NCI-H1930 (cell line): Measurements from ENCODE around the gene CLEC19A.
A peak's percentile ranks its signal among the peaks of the same experiment; 100 is the strongest.

ENCODE experiments used
- DNase-seq, 2 experiments: peaks; one replicate each; lab custom pipeline; 2025; lab: John Stamatoyannopoulos, UW

Gene CLEC19A

DNA sequence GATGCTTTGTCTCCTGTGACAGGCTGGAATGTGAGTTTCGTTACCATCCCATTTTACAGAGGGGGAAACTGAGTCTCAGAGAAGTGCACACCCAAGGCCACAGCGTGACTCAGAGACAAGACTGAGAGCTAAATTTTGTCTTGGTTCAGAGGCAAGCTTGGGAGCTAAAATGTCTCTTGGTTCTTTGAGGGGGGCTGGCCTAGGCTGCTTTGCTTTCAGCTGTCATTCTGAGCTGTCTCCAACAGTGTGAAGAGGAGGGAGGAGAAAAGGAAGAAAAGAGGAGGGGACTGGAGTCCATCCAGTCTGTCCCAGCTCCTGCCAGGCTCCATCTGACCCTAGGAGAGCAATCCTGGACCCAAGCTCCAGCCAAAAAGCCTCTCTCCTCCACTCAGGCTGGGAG, at the start of gene CLEC19A:
TSS of gene CLEC19A (plus strand) at position 301 of the 400 bp plus-strand sequence. CDS start 121 bp downstream, outside the sequence.
- no peak for DNase-seq

GRCh38 chr16:19235886-19236285, 49.6 kb upstream of the CLEC19A start:
- no peak for DNase-seq

DNA sequence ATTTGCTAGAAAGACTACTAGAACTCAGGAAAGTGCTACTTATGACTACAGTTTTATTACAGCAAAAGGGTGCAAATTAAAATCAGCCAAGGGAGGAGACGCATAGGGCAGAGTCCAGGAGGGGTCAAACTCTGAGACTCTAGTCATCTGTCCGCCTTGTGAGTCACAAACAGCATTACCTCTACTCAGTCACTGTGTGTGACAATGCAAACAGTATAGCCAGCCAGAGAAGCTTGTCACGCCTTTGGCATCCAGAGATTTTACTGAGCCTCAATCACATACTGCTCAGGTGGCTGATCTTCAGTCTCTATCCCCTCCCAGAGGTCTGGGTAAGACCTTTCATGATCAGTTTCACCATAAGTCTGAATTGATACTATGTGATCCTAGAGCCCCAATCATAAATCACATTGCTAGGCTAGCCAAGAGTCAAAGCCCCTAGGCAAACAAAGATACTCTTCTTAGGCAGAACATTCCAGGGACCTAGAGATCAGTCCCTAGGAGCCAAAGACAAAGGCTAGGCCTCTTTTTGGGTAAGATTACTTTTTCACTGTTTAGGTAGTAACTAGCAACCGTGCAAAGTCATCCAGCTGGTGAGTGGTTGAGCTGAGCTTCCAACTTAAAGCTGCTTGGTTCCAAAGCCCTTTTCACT, 48.8 kb upstream of the CLEC19A start:
- DNase-seq = no peak

DNA sequence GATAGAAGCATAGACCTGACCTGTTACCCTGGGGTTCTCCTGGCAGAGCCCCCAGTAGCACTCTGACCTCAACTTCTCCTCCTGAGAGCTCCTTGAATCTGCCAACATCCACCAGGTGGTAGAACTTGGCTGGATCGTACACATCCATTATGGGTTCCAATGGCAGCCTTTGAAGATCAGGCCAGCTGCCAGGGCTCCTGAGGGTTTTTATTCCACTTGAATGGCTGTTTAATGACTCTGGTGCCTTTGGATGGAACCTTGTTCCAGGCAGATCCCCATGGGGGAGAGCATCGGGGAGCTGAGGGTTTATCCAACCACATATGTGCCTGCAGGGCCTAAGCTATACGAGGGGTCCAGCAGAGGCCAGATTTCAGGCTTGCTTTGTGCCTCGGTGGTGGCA, 47.1 kb upstream of the CLEC19A start:
- no peak for DNase-seq

DNA sequence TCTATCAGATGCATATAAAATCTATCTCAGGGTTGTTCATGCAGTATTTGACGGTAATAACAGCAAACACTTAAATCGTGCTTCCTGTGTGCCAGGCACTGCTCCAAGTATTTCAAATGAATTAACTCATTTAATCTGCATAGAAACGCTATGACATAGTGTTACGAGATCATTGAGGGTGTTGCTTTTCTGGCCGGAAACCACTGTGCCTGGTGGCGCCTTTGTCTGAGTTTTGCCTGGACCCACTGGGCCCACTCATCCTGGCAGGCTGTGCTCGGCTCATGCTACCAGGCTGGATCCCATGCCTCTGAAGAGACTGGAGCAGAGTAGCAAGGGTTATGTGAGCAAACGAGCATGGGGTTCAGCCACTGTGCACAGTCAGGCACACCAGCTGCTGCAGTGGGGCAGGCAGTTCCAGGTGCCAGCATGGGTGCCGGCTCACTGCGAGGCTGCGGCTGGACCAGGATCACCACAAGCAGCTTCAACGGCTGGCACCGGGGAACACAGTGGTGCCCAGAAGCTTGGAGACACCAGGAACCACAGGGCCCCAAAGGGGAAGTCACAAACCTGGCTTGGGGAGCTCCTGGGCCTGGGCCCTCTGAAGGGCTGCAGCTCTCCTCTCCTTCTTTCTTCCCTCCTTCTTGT, 45.9 kb upstream of the CLEC19A start:
- DNase-seq = no peak

GRCh38 chr16:19240494-19240893, 45.0 kb upstream of the CLEC19A start:
- DNase-seq = no peak

- DNase-seq = no peak
These were observed 44.0 kb upstream of the CLEC19A start for GRCh38 chr16:19241512-19241911.

GRCh38 chr16:19242186-19242585, 43.3 kb upstream of the CLEC19A start:
- no peak for DNase-seq

GRCh38 chr16:19242987-19243575, 42.5 kb upstream of the CLEC19A start:
- no peak for DNase-seq

GRCh38 chr16:19245326-19245925, 40.1 kb upstream of the CLEC19A start:
- peak; percentile 34 to 38 for DNase-seq

- no peak for DNase-seq
These were observed 32.6 kb upstream of the CLEC19A start for GRCh38 chr16:19252904-19253303.

DNA sequence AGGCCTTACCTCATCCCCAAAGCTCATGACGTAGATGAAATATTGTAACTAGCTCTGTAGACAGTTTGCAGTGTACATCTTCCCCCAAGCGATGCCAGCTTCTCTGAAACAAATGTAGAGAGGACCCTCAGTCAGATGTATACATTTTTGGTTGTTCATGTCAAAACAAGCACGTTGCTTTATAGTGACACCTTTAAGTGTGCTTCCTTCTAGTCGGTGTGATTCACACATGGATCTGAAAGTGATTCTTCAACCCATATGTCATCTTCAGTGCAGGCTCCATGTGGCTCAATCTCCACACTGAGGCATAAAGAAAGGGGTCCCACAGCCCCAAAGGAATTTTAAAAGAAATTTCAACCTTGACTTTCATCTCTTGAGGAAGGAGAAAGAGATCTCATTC, 30.9 kb upstream of the CLEC19A start:
- no peak for DNase-seq

GRCh38 chr16:19264123-19264673, 21.3 kb upstream of the CLEC19A start:
- DNase-seq = no peak

DNA sequence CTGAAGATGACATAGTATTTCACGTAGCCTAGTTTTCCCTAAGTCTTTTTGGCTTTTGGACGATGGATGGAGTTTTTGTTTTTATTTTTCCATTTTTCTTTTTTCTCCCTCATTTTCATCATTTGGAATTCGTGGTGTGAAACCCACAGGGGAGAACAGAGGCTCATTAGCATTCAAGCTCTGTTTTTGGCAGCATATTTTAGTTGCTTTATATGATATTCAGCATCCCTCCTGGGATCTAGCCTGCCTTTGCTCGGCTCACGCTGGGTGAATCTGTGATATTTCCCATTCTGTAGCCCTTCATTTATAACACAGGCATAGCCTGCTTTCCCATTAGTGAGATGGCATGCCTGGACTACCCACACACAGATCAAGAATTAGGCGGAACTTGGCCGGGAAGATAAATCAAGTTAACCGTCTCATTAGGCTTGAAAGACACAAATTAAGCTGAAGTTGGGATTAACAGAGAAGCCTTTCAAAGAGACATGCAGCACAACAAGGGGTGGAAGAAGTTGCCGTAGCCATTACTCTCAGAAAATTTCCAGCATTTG, 20.1 kb upstream of the CLEC19A start:
- no peak for DNase-seq

- DNase-seq = no peak
These were observed 18.8 kb upstream of the CLEC19A start for GRCh38 chr16:19266774-19267173.

GRCh38 chr16:19269098-19269497, 16.4 kb upstream of the CLEC19A start:
- DNase-seq = no peak

- DNase-seq = no peak
These were observed 11.2 kb upstream of the CLEC19A start for GRCh38 chr16:19274165-19274797.

GRCh38 chr16:19278403-19278802, 7.1 kb upstream of the CLEC19A start:
- DNase-seq = no peak

DNA sequence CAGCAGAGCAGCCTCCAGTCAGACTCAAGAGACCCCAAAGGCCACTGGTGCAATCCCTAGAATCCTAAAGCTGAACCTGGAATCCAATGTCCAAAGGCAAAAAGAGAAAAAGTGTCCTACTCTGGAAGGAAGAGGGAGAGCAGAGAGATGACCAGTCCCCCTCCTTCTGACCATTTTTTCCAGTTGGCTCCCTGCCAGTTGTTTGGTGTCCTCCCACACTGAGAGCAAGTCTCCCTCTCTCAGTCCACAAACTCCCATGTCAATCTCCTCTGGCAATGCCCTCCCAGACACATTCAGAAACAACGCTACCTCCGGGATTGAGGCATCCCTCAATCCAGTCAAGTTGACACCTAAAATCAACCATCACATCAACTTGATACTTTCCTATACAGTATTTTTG, 4.3 kb upstream of the CLEC19A start:
- no peak for DNase-seq

- DNase-seq = no peak
These were observed 3.4 kb upstream of the CLEC19A start for GRCh38 chr16:19282101-19282500.

DNA sequence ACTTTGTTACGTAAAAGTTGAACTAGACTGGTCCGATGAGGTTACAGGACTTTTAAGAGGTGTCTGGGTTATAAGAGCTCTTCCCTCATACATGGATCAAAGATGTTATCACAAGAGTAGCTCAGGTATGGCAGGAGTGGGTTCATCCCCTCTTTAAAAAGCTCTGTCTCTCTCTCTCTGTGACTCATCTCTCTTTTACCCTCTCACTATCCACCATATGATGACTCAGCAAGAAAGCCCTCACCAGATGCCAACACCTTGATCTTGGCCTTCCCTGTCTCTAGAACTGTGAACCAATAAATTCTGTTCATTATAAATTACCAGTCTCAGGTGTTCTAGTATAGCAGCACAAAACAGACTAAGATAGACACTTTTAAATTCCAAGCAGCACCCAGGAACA, 1.9 kb upstream of the CLEC19A start:
- no peak for DNase-seq

DNA sequence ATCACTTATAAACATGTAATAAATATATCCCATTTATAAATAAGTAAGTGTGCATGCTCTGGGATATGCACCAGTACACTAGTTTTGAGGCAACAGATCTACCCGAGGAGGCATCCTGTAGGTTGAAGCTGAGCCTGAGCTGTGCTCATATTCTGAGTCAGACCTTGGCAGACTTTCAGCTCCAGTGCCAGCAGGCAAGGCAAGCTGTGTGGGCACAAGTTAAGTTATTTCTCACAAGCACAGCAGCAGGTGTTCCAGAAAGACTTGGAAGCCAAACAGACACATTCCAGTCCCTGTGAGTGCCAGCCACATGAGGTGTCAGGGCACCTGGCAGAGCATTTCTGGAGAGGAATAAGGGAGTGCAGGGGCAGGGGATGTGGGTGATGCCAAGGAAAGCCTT, 1.3 kb upstream of the CLEC19A start:
- no peak for DNase-seq
